ENCODE results near the gene PLK5.
"Not testable (repeated sequence)": the region's sequence is repeated elsewhere in the genome, so short reads cannot be mapped to it uniquely, and the experiment has no call there.

PLK5 gene

DNA sequence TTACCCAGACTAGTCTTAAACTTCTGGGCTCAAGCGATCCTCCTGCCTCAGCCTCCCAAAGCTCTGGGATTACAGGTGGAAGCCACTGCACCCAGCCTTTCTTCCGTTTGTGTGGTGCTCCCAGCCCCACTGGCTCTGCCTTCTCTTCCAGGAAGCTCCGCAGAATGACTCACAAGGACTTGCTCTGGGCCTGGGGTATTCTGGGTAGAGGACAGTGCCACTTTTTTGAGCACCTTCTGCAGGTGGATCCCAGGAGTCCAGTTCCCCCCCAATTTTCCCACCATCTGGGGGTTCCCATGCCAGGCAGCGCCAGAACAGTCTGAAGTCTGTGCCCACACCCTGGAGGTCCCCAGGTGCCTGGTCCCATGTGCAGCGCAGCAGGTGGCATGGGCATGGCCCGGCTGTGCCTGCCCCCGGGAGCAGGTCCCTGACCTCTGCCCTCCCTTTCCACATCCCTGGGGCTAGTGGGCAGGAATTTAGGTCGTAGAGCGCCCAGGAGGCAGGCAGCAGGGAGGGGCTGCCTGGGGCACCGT is 31.3 kb upstream of the PLK5 start:
- Histone ChIP-seq H3K36me3 (ENCODE audit: control insufficient read depth in 2 of 2, insufficient read depth in 2 of 2, low read length in 2 of 2) (no peaks in the 10 kb centered on the region), H3K27me3 (ENCODE audit: control insufficient read depth in 1 of 2, insufficient read depth in 2 of 2, low read length in 2 of 2) (peaks cover 15 to 18% of the 10 kb centered on the region in 2 donors), H3K4me3 (ENCODE audit: low read length in 2 of 2) (no peak overlapping the region), H3K9me3 (ENCODE audit: control insufficient read depth in 2 of 2, low read length in 2 of 2) (no peaks in the 10 kb centered on the region), H3K27ac (ENCODE audit: low read length) (no peak overlapping the region), H3K9ac (ENCODE audit: low read length in 2 of 2) (no peak overlapping the region), H3K4me1 (ENCODE audit: control insufficient read depth, insufficient read depth, low read length) (peaks cover 19% of the 10 kb centered on the region)

DNA sequence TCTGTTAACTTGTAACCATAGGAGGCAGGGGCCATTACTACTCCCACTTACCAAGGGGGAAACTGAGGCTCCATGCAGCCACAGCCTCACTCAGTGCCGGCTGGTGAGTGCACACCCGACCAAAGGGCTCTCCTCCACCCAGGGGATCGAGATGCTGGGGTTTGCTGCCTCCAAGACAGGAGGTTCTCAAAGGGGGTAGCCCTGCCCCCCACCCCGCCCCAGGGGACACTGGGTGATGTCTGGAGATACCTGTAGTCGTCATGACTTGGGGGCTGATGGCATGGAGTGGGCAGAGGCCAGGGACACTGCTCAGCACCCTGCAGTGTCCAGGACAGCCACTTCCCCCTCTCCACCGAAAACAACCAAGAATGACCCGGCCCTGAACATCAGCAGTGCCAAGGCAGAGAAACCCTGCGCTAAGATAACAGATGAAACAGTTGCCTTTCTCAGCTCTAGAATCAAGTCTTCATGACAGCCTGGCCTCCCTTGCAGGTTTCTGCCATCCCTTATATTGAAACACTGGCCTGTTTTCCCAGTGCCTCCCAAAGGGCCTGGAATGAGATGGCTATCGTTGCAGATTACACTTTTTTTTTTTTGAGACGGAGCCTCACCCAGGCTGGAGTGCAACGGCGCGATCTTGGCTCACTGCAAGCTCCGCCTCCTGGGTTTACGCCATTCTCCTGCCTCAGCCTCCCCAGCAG is 29.6 kb upstream of the PLK5 start:
- no peak overlapping the region for H3K4me3 ChIP-seq (ENCODE audit: low read length in 2 of 2)
- no peak overlapping the region for H3K27ac ChIP-seq (ENCODE audit: low read length)
- H3K4me1 ChIP-seq (ENCODE audit: control insufficient read depth, insufficient read depth, low read length) = peaks cover 19% of the 10 kb centered on the region
- H3K36me3 ChIP-seq (ENCODE audit: control insufficient read depth in 2 of 2, insufficient read depth in 2 of 2, low read length in 2 of 2) = no peaks in the 10 kb centered on the region
- H3K9me3 ChIP-seq (ENCODE audit: control insufficient read depth in 2 of 2, low read length in 2 of 2) = no peaks in the 10 kb centered on the region
- H3K27me3 ChIP-seq (ENCODE audit: control insufficient read depth in 1 of 2, insufficient read depth in 2 of 2, low read length in 2 of 2) = peaks cover 19 to 23% of the 10 kb centered on the region in 2 donors
- no peak overlapping the region for H3K9ac ChIP-seq (ENCODE audit: low read length in 2 of 2)

DNA sequence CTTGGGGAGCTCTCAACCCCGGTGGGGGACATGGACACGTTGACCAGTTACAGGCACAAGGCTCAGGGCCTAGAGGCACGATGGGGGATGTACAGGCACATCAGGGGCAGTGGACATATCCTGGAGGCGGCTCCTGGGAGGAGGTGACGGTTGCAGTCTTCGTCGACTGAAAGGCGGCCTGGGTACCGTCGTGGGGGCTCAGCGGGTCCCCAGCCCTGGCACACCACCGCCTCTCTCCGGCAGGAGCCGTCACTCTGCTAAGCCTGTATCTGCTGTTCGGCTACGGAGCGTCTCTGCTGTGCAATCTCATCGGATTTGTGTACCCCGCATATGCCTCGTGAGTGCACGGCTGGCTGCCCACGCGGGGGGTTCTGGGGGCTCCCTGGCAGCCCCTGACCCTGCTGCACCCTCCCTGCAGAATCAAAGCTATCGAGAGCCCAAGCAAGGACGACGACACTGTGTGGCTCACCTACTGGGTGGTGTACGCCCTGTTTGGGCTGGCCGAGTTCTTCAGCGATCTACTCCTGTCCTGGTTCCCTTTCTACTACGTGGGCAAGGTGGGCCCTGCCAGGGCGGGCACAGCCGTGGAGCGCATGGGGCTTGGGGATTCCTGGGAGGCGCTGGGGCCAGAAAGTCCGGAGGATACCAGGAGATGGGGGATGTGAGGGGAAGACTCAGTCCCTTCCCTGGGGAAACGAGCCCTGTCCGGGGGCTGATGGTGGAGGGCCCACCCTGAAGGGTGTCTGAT is 28.7 kb upstream of the PLK5 start:
- H3K9ac ChIP-seq (ENCODE audit: low read length in 2 of 2) = no peak overlapping the region
- no peak overlapping the region for H3K4me3 ChIP-seq (ENCODE audit: low read length in 2 of 2)
- H3K4me1 ChIP-seq (ENCODE audit: control insufficient read depth, insufficient read depth, low read length) = peaks cover 11% of the 10 kb centered on the region
- no peaks in the 10 kb centered on the region for H3K36me3 ChIP-seq (ENCODE audit: control insufficient read depth in 2 of 2, insufficient read depth in 2 of 2, low read length in 2 of 2)
- no peak overlapping the region for H3K27ac ChIP-seq (ENCODE audit: low read length)
- no peaks in the 10 kb centered on the region for H3K9me3 ChIP-seq (ENCODE audit: control insufficient read depth in 2 of 2, low read length in 2 of 2)
- peaks cover 19 to 23% of the 10 kb centered on the region in 2 donors for H3K27me3 ChIP-seq (ENCODE audit: control insufficient read depth in 1 of 2, insufficient read depth in 2 of 2, low read length in 2 of 2)

DNA sequence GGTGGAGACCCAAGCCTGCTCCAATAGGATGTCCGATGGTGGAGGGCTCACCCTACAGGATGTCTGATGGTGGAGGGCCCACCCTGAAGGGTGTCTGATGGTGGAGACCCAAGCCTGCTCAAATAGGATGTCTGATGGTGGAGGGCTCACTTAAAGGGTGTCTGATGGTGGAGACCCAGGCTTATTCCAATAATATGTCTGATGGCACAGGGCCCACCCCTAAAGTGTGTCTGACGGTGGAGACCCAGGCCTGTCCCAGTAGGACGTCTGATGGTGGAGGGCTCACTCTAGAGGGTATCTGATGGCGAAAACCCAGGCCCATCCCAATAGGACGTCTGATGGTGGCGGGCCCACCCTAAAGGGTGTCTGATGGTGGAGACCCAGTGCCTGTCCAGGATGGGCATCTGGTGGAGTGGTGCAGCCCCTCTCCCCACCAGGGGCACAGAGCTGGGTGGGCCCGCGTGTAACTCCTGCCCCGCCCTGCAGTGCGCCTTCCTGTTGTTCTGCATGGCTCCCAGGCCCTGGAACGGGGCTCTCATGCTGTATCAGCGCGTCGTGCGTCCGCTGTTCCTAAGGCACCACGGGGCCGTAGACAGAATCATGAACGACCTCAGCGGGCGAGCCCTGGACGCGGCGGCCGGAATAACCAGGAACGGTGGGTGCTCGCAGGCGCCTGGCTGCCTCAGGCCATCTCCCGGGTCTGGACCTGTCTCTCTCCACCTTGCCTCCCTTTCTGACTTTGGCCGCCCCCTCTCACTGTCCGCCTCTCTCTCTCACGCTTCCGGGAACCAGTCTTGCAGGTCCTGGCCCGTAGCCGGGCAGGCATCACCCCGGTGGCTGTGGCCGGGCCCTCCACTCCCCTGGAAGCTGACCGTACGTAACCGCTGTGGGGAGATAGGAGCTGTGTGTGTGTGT is 27.8 kb upstream of the PLK5 start:
- H3K4me1 ChIP-seq (ENCODE audit: control insufficient read depth, insufficient read depth, low read length) = peaks cover 8% of the 10 kb centered on the region
- no peaks in the 10 kb centered on the region for H3K36me3 ChIP-seq (ENCODE audit: control insufficient read depth in 2 of 2, insufficient read depth in 2 of 2, low read length in 2 of 2)

DNA sequence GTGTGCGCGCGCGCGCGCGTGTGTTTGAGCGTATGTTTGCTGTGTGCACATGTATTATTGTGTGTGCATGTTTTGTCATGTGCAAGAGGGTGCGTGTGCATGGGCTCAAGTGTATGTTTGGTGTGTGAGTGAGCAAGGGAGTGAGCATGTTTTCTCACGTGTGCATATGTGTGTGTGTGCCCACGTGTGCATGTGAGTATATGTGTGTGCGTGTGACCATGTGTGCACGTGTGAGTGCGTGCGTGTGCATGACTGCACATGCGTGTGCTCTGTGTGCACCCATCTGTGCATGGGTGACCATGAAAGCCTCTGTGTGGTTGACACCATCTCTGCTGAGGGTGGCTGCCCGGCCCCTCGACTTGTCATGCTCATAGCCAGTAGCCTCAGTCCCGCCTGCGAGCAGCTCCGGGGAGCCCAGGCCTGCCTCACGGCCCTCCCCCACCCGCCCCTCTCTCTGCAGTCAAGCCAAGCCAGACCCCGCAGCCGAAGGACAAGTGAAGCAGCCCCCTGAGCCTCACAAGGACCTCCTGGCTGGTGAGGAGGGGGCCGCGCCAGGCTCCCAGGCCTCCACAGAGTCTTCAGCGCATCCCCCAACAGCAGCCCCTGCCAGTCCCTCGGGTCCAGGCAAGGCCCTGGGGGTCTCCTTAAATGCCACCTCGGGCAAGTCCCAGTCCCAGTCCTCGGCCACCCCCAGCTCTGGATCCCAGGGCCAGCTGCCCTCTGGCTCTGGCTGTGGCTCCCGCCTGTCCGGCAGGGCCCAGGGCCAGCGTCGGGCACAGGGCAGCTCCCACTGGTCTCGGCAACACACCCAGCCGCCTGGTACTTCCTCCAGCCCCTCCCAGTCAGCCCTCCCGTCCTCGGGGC is 26.9 kb upstream of the PLK5 start:
- no peaks in the 10 kb centered on the region for H3K36me3 ChIP-seq (ENCODE audit: control insufficient read depth in 2 of 2, insufficient read depth in 2 of 2, low read length in 2 of 2)
- H3K4me3 ChIP-seq (ENCODE audit: low read length in 2 of 2) = no peak overlapping the region
- H3K9me3 ChIP-seq (ENCODE audit: control insufficient read depth in 2 of 2, low read length in 2 of 2) = no peaks in the 10 kb centered on the region
- no peaks in the 10 kb centered on the region for H3K4me1 ChIP-seq (ENCODE audit: control insufficient read depth, insufficient read depth, low read length)
- peaks cover 18% of the 10 kb centered on the region in 2 donors for H3K27me3 ChIP-seq (ENCODE audit: control insufficient read depth in 1 of 2, insufficient read depth in 2 of 2, low read length in 2 of 2)
- no peak overlapping the region for H3K27ac ChIP-seq (ENCODE audit: low read length)
- H3K9ac ChIP-seq (ENCODE audit: low read length in 2 of 2) = no peak overlapping the region

More for the DNA sequence above, 27.8 kb upstream of the PLK5 start:
- no peak overlapping the region for H3K4me3 ChIP-seq (ENCODE audit: low read length in 2 of 2)
- H3K27me3 ChIP-seq (ENCODE audit: control insufficient read depth in 1 of 2, insufficient read depth in 2 of 2, low read length in 2 of 2) = peaks cover 19 to 23% of the 10 kb centered on the region in 2 donors
- H3K27ac ChIP-seq (ENCODE audit: low read length) = no peak overlapping the region
- H3K9me3 ChIP-seq (ENCODE audit: control insufficient read depth in 2 of 2, low read length in 2 of 2) = no peaks in the 10 kb centered on the region
- no peak overlapping the region for H3K9ac ChIP-seq (ENCODE audit: low read length in 2 of 2)

DNA sequence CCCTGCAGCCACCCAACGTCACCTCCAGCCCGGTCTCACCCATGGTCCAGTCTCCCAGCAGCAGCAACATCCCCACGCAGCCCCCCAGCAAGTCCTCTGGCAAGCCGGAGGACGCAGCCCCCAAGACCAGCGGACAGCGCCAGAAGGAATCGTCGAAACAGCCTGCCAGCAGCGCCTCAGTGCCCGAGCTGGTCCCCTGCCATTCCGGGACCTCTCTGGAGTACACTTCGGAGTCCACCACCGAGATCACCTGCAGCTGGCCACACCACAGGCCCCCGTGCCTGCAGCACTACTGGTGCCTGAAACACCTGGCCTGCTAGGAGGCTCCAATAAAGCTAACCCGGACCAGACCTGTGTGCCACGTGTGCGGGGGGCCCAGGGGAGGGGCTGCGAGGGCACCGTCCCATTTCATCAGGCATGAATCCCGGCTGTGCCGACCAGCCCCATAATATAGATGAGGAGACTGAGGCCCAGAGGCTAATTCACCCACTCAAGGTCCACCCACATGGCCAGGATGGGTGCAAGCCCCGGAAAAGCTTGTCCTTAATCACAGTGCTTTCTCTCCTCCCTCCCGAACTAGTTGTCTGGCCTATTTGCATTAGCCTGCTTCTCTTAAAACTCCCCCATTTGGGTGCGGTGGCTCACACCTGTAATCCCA is 26.2 kb upstream of the PLK5 start:
- H3K27ac ChIP-seq (ENCODE audit: low read length) = no peak overlapping the region
- no peak overlapping the region for H3K4me3 ChIP-seq (ENCODE audit: low read length in 2 of 2)
- peaks cover 13 to 14% of the 10 kb centered on the region in 2 donors for H3K27me3 ChIP-seq (ENCODE audit: control insufficient read depth in 1 of 2, insufficient read depth in 2 of 2, low read length in 2 of 2)
- H3K9me3 ChIP-seq (ENCODE audit: control insufficient read depth in 2 of 2, low read length in 2 of 2) = no peaks in the 10 kb centered on the region
- H3K4me1 ChIP-seq (ENCODE audit: control insufficient read depth, insufficient read depth, low read length) = no peaks in the 10 kb centered on the region
- H3K36me3 ChIP-seq (ENCODE audit: control insufficient read depth in 2 of 2, insufficient read depth in 2 of 2, low read length in 2 of 2) = no peaks in the 10 kb centered on the region
- no peak overlapping the region for H3K9ac ChIP-seq (ENCODE audit: low read length in 2 of 2)

DNA sequence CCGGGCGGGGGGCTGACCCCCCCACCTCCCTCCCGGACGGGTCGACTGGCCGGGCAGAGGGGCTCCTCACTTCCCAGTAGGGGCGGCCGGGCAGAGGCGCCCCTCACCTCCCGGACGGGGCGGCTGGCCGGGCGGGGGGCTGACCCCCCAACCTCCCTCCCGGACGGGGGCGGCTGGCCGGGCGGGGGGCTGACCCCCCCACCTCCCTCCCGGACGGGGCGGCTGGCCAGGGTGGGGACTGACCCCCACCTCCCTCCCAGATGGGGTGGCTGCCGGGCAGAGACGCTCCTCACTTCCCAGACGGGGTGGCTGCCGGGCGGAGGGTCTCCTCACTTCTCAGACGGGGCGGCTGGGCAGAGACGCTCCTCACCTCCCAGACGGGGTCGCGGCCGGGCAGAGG is 24.6 kb upstream of the PLK5 start:
- H3K9ac ChIP-seq (ENCODE audit: low read length in 2 of 2); H3K4me3 ChIP-seq (ENCODE audit: low read length in 2 of 2); H3K9me3 ChIP-seq (ENCODE audit: control insufficient read depth in 2 of 2, low read length in 2 of 2); H3K36me3 ChIP-seq (ENCODE audit: control insufficient read depth in 2 of 2, insufficient read depth in 2 of 2, low read length in 2 of 2); H3K27ac ChIP-seq (ENCODE audit: low read length): not testable (repeated sequence)
- peaks cover 11% of the 10 kb centered on the region for H3K4me1 ChIP-seq (ENCODE audit: control insufficient read depth, insufficient read depth, low read length)
- peaks cover 23 to 26% of the 10 kb centered on the region in 2 donors for H3K27me3 ChIP-seq (ENCODE audit: control insufficient read depth in 1 of 2, insufficient read depth in 2 of 2, low read length in 2 of 2)

DNA sequence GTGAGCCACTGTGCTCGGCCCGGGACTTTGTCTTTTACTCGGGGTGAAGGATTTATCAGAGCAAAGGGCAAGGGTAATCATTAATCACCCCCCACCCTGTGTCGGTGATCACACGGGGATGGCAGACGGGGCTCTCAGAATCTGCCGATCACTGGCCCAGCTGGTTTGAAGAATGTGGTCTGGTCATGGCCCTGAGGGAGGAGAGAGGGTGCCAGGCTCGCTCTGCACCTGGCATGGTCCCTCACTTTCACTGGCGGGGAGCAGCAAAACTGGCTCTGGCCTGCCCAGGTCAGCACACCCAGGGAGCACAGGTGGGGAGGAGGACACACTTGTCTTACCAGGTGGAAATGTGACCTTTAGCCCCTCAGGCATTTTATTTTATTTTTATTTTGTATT is 22.7 kb upstream of the PLK5 start:
- Histone ChIP-seq H3K9me3 (ENCODE audit: control insufficient read depth in 2 of 2, low read length in 2 of 2) (no peaks in the 10 kb centered on the region), H3K36me3 (ENCODE audit: control insufficient read depth in 2 of 2, insufficient read depth in 2 of 2, low read length in 2 of 2) (no peaks in the 10 kb centered on the region), H3K4me1 (ENCODE audit: control insufficient read depth, insufficient read depth, low read length) (peaks cover 11% of the 10 kb centered on the region), H3K4me3 (ENCODE audit: low read length in 2 of 2) (no peak overlapping the region), H3K27me3 (ENCODE audit: control insufficient read depth in 1 of 2, insufficient read depth in 2 of 2, low read length in 2 of 2) (peaks cover 27 to 31% of the 10 kb centered on the region in 2 donors), H3K27ac (ENCODE audit: low read length) (no peak overlapping the region), H3K9ac (ENCODE audit: low read length in 2 of 2) (no peak overlapping the region)

DNA sequence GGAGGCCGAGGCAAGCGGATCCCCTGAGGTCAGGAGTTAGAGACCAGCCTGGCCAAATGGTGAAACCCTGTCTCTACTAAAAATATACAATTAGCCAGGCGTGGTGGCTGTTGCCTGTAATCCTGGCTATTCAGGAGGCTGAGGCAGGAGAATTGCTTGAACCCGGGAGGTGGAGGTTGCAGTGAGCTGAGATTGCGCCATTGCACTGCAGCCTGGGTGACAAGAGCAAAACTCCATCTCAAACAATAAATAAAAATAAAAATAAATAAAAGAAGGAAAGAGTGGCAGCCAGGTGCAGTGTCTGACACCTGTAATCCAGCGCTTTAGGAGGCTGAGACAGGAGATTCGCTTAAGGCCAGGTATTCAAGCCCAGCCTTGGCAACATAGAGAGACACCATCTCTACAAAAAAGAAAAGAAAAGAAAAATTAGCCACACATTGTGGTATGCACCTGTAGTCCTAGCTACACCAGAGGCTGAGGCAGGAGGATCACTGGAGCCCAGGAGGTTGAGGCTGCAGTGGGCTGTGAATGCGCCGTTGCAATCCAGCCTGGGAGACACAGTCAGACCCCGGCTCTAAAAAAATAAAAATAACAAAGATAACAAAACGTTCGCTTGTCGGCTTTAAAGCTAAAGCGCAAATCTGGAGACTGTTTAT is 21.3 kb upstream of the PLK5 start:
- H3K9ac ChIP-seq (ENCODE audit: low read length in 2 of 2) = no peak overlapping the region
- no peak overlapping the region for H3K27ac ChIP-seq (ENCODE audit: low read length)
- peaks cover 29 to 31% of the 10 kb centered on the region in 2 donors for H3K27me3 ChIP-seq (ENCODE audit: control insufficient read depth in 1 of 2, insufficient read depth in 2 of 2, low read length in 2 of 2)

More for the DNA sequence above, 21.3 kb upstream of the PLK5 start:
- no peaks in the 10 kb centered on the region for H3K9me3 ChIP-seq (ENCODE audit: control insufficient read depth in 2 of 2, low read length in 2 of 2)
- H3K36me3 ChIP-seq (ENCODE audit: control insufficient read depth in 2 of 2, insufficient read depth in 2 of 2, low read length in 2 of 2) = no peaks in the 10 kb centered on the region
- H3K4me3 ChIP-seq (ENCODE audit: low read length in 2 of 2) = no peak overlapping the region
- peaks cover 16% of the 10 kb centered on the region for H3K4me1 ChIP-seq (ENCODE audit: control insufficient read depth, insufficient read depth, low read length)
